Choroid plexus epithelial cell (primary cell): ENCODE measurements around the gene PFDN6.
A peak's percentile ranks its signal among the peaks of the same experiment; 100 is the strongest.

Experiments used
- DNase-seq: peaks from one replicate; pipeline ENCODE4 v3.0.0-alpha.2; 2010; ENCODE audit warnings: low read depth
- H3K4me3 ChIP-seq: 2 replicates; pipeline ENCODE4 v1.5.1; 2011; ENCODE audit warnings: low read depth, mild to moderate bottlenecking, control low read depth, low read length, moderate library complexity
- CTCF ChIP-seq: conservative IDR thresholded peaks from 2 replicates; pipeline ENCODE4 v1.5.1; 2011; ENCODE audit warnings: low read depth, mild to moderate bottlenecking, control low read depth, inconsistent platforms, low read length, moderate library complexity

Gene PFDN6

GRCh38 chr6:33288921-33289783 is at the start of gene PFDN6, which contains the start of gene WDR46:
Gene PFDN6 (plus strand): TSS chr6:33289601. CDS start chr6:33289857, 256 bp downstream.
Gene WDR46 (minus strand): TSS chr6:33289239. CDS start chr6:33289170, 69 bp downstream.
- DNase-seq: peak; percentile 92
- H3K4me3 ChIP-seq: peak within 1 kb of the TSS; percentile 87
- no peak for TF ChIP-seq CTCF

GRCh38 chr6:33241968-33242367 is 47.4 kb upstream of the PFDN6 start:
- no peak for TF ChIP-seq CTCF
- no peak for DNase-seq
- no peak overlapping the region for H3K4me3 ChIP-seq

- no peak overlapping the region for H3K4me3 ChIP-seq
- no peak for TF ChIP-seq CTCF
- no peak for DNase-seq
Measured at GRCh38 chr6:33243476-33243875, 45.9 kb upstream of the PFDN6 start.

- DNase-seq: peak; percentile 91
- TF ChIP-seq CTCF: peak; percentile 95
- peak overlapping the region; percentile 78 for H3K4me3 ChIP-seq
Measured at GRCh38 chr6:33247977-33248642, 41.3 kb upstream of the PFDN6 start.

- H3K4me3 ChIP-seq: peak overlapping the region; percentile 78
- DNase-seq: peak; percentile 69
- TF ChIP-seq CTCF: no peak
Measured at GRCh38 chr6:33248643-33248931, 40.8 kb upstream of the PFDN6 start.

GRCh38 chr6:33248932-33249731 is 40.3 kb upstream of the PFDN6 start:
- peak overlapping the region; percentile 78 for H3K4me3 ChIP-seq
- peak; percentile 99 for DNase-seq
- peak; percentile 5 for TF ChIP-seq CTCF
